Measurements from ENCODE around the gene RBBP5.

GRCh38 chr1:205144046-205144720 lies 22.4 kb upstream of the RBBP5 start:
- TF ChIP-seq CTCF (conservative IDR thresholded peaks at IDR 0.05 in 1 of 2, IDR thresholded peaks at IDR 0.05 in 1 of 2; ENCODE audit: extremely low read depth in 1 of 2, insufficient read depth in 1 of 2, low read depth in 1 of 2, low read length in 2 of 2): no peak
- no peak for TF ChIP-seq EZH2 (IDR thresholded peaks at IDR 0.05; ENCODE audit: borderline replicate concordance, low read length)

All from mammary epithelial cell (primary cell).